Dermis microvascular lymphatic vessel endothelial cell (primary cell): Measurements from ENCODE around the gene NR6A1. TPM values are rescaled to one million over a fixed set of nuclear protein-coding genes. Genes with fewer than 3 reads are reported as not detected.

Experiments used
- DNase-seq, 2 donors: peaks; one replicate each; pipeline versions ENCODE4 v3.0.0 to v3.0.0-alpha.2; 2010; ENCODE audit warnings: low read depth in 2 of 2
- total RNA-seq: library from RNA; depleted of rRNA; stranded (reverse); fragments of >200 nt; gene quantifications from 2 replicates; pipeline ENCODE4 v1.2.1, GENCODE V29; 2014

The NR6A1 gene
- total RNA-seq, 1 donor from 2014 or later, result 0.77 TPM

- no peak for DNase-seq
Measured at GRCh38 chr9:124694414-124695279, 76.5 kb downstream of the NR6A1 start.

- DNase-seq, result no peak
Measured at GRCh38 chr9:124693403-124693802, 77.7 kb downstream of the NR6A1 start.

GRCh38 chr9:124688238-124688904 is 82.7 kb downstream of the NR6A1 start:
- no peak for DNase-seq

GRCh38 chr9:124686918-124687317 is 84.2 kb downstream of the NR6A1 start:
- no peak for DNase-seq

- DNase-seq, result no peak
Measured at GRCh38 chr9:124685217-124685616, 85.9 kb downstream of the NR6A1 start.

GRCh38 chr9:124684169-124684568 is 86.9 kb downstream of the NR6A1 start:
- DNase-seq, result no peak

GRCh38 chr9:124683043-124683442 is 88.1 kb downstream of the NR6A1 start:
- DNase-seq, result no peak

- DNase-seq, result no peak
Measured at GRCh38 chr9:124680714-124681390, 90.3 kb downstream of the NR6A1 start.

- DNase-seq, result no peak
Measured at GRCh38 chr9:124680049-124680448, 91.1 kb downstream of the NR6A1 start.

GRCh38 chr9:124676159-124676551 is 95.0 kb downstream of the NR6A1 start:
- no peak for DNase-seq

GRCh38 chr9:124675261-124676158 is 95.6 kb downstream of the NR6A1 start:
- no peak for DNase-seq

- DNase-seq, result no peak
Measured at GRCh38 chr9:124674651-124675050, 96.5 kb downstream of the NR6A1 start.

- no peak for DNase-seq
Measured at GRCh38 chr9:124673063-124673462, 98.0 kb downstream of the NR6A1 start.

GRCh38 chr9:124671861-124672260 is 99.2 kb downstream of the NR6A1 start:
- DNase-seq, result peak; percentile 15 to 62

- DNase-seq, result no peak
Measured at GRCh38 chr9:124666642-124667041, 104.5 kb downstream of the NR6A1 start.

GRCh38 chr9:124665391-124666058 is 105.6 kb downstream of the NR6A1 start:
- DNase-seq, result peak in 1 of 2 donors; percentile 38

- DNase-seq, result no peak
Measured at GRCh38 chr9:124664143-124664542, 107.0 kb downstream of the NR6A1 start.

GRCh38 chr9:124663046-124663961 is 107.8 kb downstream of the NR6A1 start:
- DNase-seq, result peak in 1 of 2 donors; percentile 90

GRCh38 chr9:124662561-124662960 is 108.5 kb downstream of the NR6A1 start:
- DNase-seq, result no peak

- DNase-seq, result no peak
Measured at GRCh38 chr9:124661271-124661670, 109.8 kb downstream of the NR6A1 start.
